ENCODE data around the gene STIM2.
"Not testable (repeated sequence)": the region's sequence is repeated elsewhere in the genome, so short reads cannot be mapped to it uniquely, and the experiment has no call there.

The STIM2 gene

GRCh38 chr4:27009539-27009938 is 148.9 kb downstream of the STIM2 start:
- DNase-seq, result no peak

- peak; percentile 64 for DNase-seq
These were observed 149.8 kb downstream of the STIM2 start for GRCh38 chr4:27010334-27010940.

GRCh38 chr4:27011401-27011800 is 150.8 kb downstream of the STIM2 start:
- no peak for DNase-seq

GRCh38 chr4:27013012-27013411 is 152.4 kb downstream of the STIM2 start:
- no peak for DNase-seq

- no peak for DNase-seq
These were observed 155.9 kb downstream of the STIM2 start for GRCh38 chr4:27016551-27016950.

- DNase-seq, result no peak
These were observed 157.0 kb downstream of the STIM2 start for GRCh38 chr4:27017623-27018022.

- no peak for DNase-seq
These were observed 157.4 kb downstream of the STIM2 start for GRCh38 chr4:27018076-27018475.

- no peak for DNase-seq
These were observed 158.3 kb downstream of the STIM2 start for GRCh38 chr4:27018910-27019309.

GRCh38 chr4:27019766-27020165 is 159.1 kb downstream of the STIM2 start:
- DNase-seq, result no peak

- no peak for DNase-seq
These were observed 159.6 kb downstream of the STIM2 start for GRCh38 chr4:27020203-27020602.

- peak; percentile 5 for DNase-seq
These were observed 160.0 kb downstream of the STIM2 start for GRCh38 chr4:27020603-27021002.

GRCh38 chr4:27022963-27023362 is 162.3 kb downstream of the STIM2 start:
- DNase-seq, result no peak

GRCh38 chr4:27023366-27023765 is 162.7 kb downstream of the STIM2 start:
- no peak for DNase-seq

GRCh38 chr4:27024805-27025204 is 164.2 kb downstream of the STIM2 start:
- DNase-seq, result no peak

- DNase-seq, result no peak
These were observed 166.8 kb downstream of the STIM2 start for GRCh38 chr4:27027428-27027827.

GRCh38 chr4:27035127-27035526 is 174.5 kb downstream of the STIM2 start:
- DNase-seq, result not testable (repeated sequence)

GRCh38 chr4:27040356-27040755 is 179.7 kb downstream of the STIM2 start:
- DNase-seq, result no peak

GRCh38 chr4:27042411-27042810 is 181.8 kb downstream of the STIM2 start:
- no peak for DNase-seq

- DNase-seq, result no peak
These were observed 182.6 kb downstream of the STIM2 start for GRCh38 chr4:27043200-27043599.

- no peak for DNase-seq
These were observed 186.2 kb downstream of the STIM2 start for GRCh38 chr4:27046851-27047250.

- peak; percentile 68 for DNase-seq
These were observed 188.0 kb downstream of the STIM2 start for GRCh38 chr4:27048429-27049238.

- no peak for DNase-seq
These were observed 188.7 kb downstream of the STIM2 start for GRCh38 chr4:27049239-27049829.

GRCh38 chr4:27050731-27051130 is 190.1 kb downstream of the STIM2 start:
- DNase-seq, result no peak

- no peak for DNase-seq
These were observed 194.7 kb downstream of the STIM2 start for GRCh38 chr4:27055221-27055760.

All from NCI-H1092 treated with DMSO at 0.1 percent for 48 hours (cell line).